Trophoblast cell (in vitro differentiated cells and primary cell): ENCODE measurements around the gene NRCAM.
"Not testable (repeated sequence)": the region's sequence is repeated elsewhere in the genome, so short reads cannot be mapped to it uniquely, and the experiment has no call there.

Experiments
- DNase-seq, 2 donors: peaks; one replicate each; pipeline ENCODE4 v3.0.0-alpha.2; 2016
- H2AFZ ChIP-seq: 2 replicates; pipeline ENCODE4 v1.6.1; 2013; ENCODE audit warnings: low read length, moderate library complexity, mild to moderate bottlenecking; ENCODE audit not compliant: insufficient read depth, poor library complexity
- H2AK5ac ChIP-seq: 2 replicates; pipeline ENCODE4 v1.6.1; 2013; ENCODE audit warnings: mild to moderate bottlenecking, low read length
- H2BK120ac ChIP-seq: 2 replicates; pipeline ENCODE4 v1.6.1; 2013; ENCODE audit warnings: low read length, mild to moderate bottlenecking, moderate library complexity; ENCODE audit not compliant: insufficient read depth, poor library complexity
- H2BK12ac ChIP-seq: 2 replicates; pipeline ENCODE4 v1.6.1; 2013; ENCODE audit warnings: mild to moderate bottlenecking, low read length, moderate library complexity
- H2BK5ac ChIP-seq: 2 replicates; pipeline ENCODE4 v1.6.1; 2013; ENCODE audit warnings: low read length, low read depth, moderate library complexity, mild to moderate bottlenecking; ENCODE audit not compliant: poor library complexity
- H3K14ac ChIP-seq: 2 replicates; pipeline ENCODE4 v1.6.1; 2013; ENCODE audit warnings: mild to moderate bottlenecking, low read length
- H3K18ac ChIP-seq: 2 replicates; pipeline ENCODE4 v1.6.1; 2013; ENCODE audit warnings: mild to moderate bottlenecking, low read length
- H3K23ac ChIP-seq: 2 replicates; pipeline ENCODE4 v1.6.1; 2013; ENCODE audit warnings: low read length
- H3K27ac ChIP-seq: 2 replicates; pipeline ENCODE4 v1.5.1; 2013; ENCODE audit warnings: low read depth, mild to moderate bottlenecking, inconsistent platforms, low read length, moderate library complexity
- H3K27me3 ChIP-seq: 2 replicates; pipeline ENCODE4 v1.6.1; 2013; ENCODE audit warnings: inconsistent platforms, mild to moderate bottlenecking, low read length, moderate library complexity; ENCODE audit not compliant: insufficient read depth
- H3K36me3 ChIP-seq, 2 experiments: 1 replicate in 1 of 2; 2 replicates in 1 of 2; pipeline ENCODE4 v1.6.1; 2013; ENCODE audit warnings: low read length in 2 of 2, mild to moderate bottlenecking in 2 of 2, moderate library complexity in 1 of 2; ENCODE audit not compliant: insufficient read depth in 2 of 2, control insufficient read depth in 1 of 2
- H3K4ac ChIP-seq: 2 replicates; pipeline ENCODE4 v1.6.1; 2013; ENCODE audit warnings: low read depth, mild to moderate bottlenecking, low read length, moderate library complexity
- H3K4me1 ChIP-seq, 2 experiments: 1 replicate in 1 of 2; 2 replicates in 1 of 2; pipeline ENCODE4 v1.6.1; 2013; ENCODE audit warnings: low read length in 2 of 2, mild to moderate bottlenecking in 2 of 2, moderate library complexity in 1 of 2; ENCODE audit not compliant: insufficient read depth in 2 of 2, control insufficient read depth in 1 of 2
- H3K4me2 ChIP-seq: 2 replicates; pipeline ENCODE4 v1.6.1; 2013; ENCODE audit warnings: inconsistent platforms, mild to moderate bottlenecking, low read length, moderate library complexity
- H3K4me3 ChIP-seq: 2 replicates; pipeline ENCODE4 v1.5.1; 2013; ENCODE audit warnings: mild to moderate bottlenecking, low read depth, low read length, inconsistent platforms
- H3K79me1 ChIP-seq: one replicate; pipeline ENCODE4 v1.6.1; 2013; ENCODE audit warnings: low read length
- H3K79me2 ChIP-seq: 2 replicates; pipeline ENCODE4 v1.6.1; 2013; ENCODE audit warnings: low read length, mild to moderate bottlenecking; ENCODE audit not compliant: control insufficient read depth, insufficient read depth, poor library complexity
- H3K9ac ChIP-seq: 2 replicates; pipeline ENCODE4 v1.6.1; 2013; ENCODE audit warnings: mild to moderate bottlenecking, low read length
- H3K9me3 ChIP-seq: 2 replicates; pipeline ENCODE4 v1.6.1; 2013; ENCODE audit warnings: low read depth, mild to moderate bottlenecking, control low read depth, inconsistent platforms, low read length; ENCODE audit not compliant: insufficient read depth
- H4K12ac ChIP-seq: 2 replicates; pipeline ENCODE4 v1.6.1; 2013; ENCODE audit warnings: low read depth, mild to moderate bottlenecking, low read length, moderate library complexity
- H4K8ac ChIP-seq: 2 replicates; pipeline ENCODE4 v1.6.1; 2013; ENCODE audit warnings: low read depth, mild to moderate bottlenecking, low read length, moderate library complexity
- H4K91ac ChIP-seq: one replicate; pipeline ENCODE4 v1.6.1; 2013; ENCODE audit warnings: low read depth, mild to moderate bottlenecking, low read length, moderate library complexity
- WGBS: extraction: QIAGEN DNeasy Blood & Tissue Kit; methylation state at CpG from one replicate; pipeline ENCODE4 v1.1.7; 2013; ENCODE audit warnings: missing lambda C conversion rate; ENCODE audit not compliant: insufficient read length, insufficient coverage; ENCODE audit errors: extremely low coverage; 5-methylcytosine and 5-hydroxymethylcytosine counted together

The NRCAM gene

DNA sequence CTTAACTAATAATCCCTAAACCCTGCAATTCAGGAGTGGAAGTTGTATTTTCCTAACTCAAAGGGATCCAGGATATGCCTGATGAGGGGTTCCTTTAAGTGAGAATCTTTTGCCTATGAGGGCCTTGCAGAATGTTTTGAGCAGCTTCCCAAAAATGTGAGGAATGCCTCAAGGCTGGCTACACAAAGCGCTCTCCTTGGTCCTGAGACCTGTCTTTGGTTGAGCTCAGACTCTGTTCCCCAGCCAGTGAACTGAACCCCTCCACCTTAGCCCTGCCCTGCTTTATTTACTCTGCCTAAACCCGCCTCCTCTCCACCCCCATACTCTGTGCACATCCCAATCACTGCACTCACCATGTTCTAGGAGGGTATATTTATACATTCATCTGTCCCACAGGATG lies 108.6 kb downstream of the NRCAM start:
- H2AK5ac ChIP-seq, result no peak overlapping the region
- H3K18ac ChIP-seq, result no peak overlapping the region
- no peak overlapping the region for H4K8ac ChIP-seq
- H3K27me3 ChIP-seq, result no peaks in the 10 kb centered on the region
- no peak overlapping the region for H4K91ac ChIP-seq
- no peak overlapping the region for H3K4me2 ChIP-seq
- no peak overlapping the region for H4K12ac ChIP-seq
- no peak overlapping the region for H3K23ac ChIP-seq
- H3K9me3 ChIP-seq, result no peaks in the 10 kb centered on the region
- H2BK5ac ChIP-seq, result no peak overlapping the region
- H3K79me2 ChIP-seq, result no peaks in the 10 kb centered on the region
- no CpG with 5 or more reads among the region's 2 CpGs for WGBS
- no peaks in the 10 kb centered on the region for H3K4me1 ChIP-seq
- H3K9ac ChIP-seq, result no peak overlapping the region
- no peak overlapping the region for H2BK120ac ChIP-seq
- no peak overlapping the region for H2AFZ ChIP-seq
- no peaks in the 10 kb centered on the region for H3K36me3 ChIP-seq
- no peak overlapping the region for H3K14ac ChIP-seq
- DNase-seq, result no peak
- H3K4me3 ChIP-seq, result no peak overlapping the region
- H2BK12ac ChIP-seq, result no peak overlapping the region
- no peak overlapping the region for H3K4ac ChIP-seq
- H3K27ac ChIP-seq, result no peak overlapping the region
- no peaks in the 10 kb centered on the region for H3K79me1 ChIP-seq

- Histone ChIP-seq H2AK5ac (no peak overlapping the region), H3K4me2 (no peak overlapping the region), H3K27ac (no peak overlapping the region), H3K79me2 (no peaks in the 10 kb centered on the region), H2AFZ (no peak overlapping the region), H3K14ac (no peak overlapping the region), H3K4ac (no peak overlapping the region), H2BK5ac (no peak overlapping the region), H3K9ac (no peak overlapping the region), H3K27me3 (no peaks in the 10 kb centered on the region), H2BK12ac (no peak overlapping the region), H4K8ac (no peak overlapping the region), H3K23ac (no peak overlapping the region), H3K4me1 (peaks cover 3 to 4% of the 10 kb centered on the region in 2 experiments), H3K36me3 (no peaks in the 10 kb centered on the region), H2BK120ac (no peak overlapping the region), H3K9me3 (no peaks in the 10 kb centered on the region), H3K79me1 (no peaks in the 10 kb centered on the region), H4K91ac (no peak overlapping the region), H4K12ac (no peak overlapping the region), H3K18ac (no peak overlapping the region), H3K4me3 (no peak overlapping the region)
- WGBS, result no CpG with 5 or more reads among the region's 9 CpGs
- DNase-seq, result no peak
Measured at GRCh38 chr7:108345710-108346336, 110.4 kb downstream of the NRCAM start.

DNA sequence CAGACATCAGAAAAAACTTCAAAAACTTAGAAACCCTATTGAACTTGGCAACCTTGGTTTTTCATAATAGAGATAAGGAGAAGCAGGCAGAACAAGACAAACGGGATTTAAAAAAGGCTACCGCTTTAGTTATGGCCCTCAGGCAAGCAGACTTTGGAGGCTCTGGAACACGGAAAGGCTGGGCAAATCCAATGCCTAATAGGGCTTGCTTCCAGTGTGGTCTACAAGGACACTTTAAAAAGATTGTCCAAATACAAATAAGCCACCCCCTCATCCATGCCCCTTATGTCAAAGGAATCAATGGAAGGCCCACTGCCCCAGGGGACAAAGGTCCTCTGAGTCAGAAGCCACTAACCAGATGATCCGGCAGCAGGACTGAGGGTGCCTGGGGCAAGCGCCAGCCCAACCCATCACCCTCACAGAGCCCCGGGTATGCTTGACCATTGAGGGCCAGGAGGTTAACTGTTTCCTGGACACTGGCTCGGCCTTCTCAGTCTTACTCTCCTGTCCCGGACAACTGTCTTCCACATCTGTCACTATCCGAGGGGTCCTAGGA lies 115.3 kb downstream of the NRCAM start:
- Histone ChIP-seq H3K79me1 (peaks cover 3% of the 10 kb centered on the region), H2BK12ac (no peak overlapping the region), H3K4me1 (peaks cover 3 to 10% of the 10 kb centered on the region in 2 experiments), H3K79me2 (no peaks in the 10 kb centered on the region), H3K9ac (no peak overlapping the region), H3K14ac (no peak overlapping the region), H3K9me3 (no peaks in the 10 kb centered on the region), H2BK5ac (no peak overlapping the region), H2BK120ac (no peak overlapping the region), H3K18ac (no peak overlapping the region), H3K4me2 (no peak overlapping the region), H3K36me3 (no peaks in the 10 kb centered on the region), H3K27me3 (no peaks in the 10 kb centered on the region), H3K4me3 (no peak overlapping the region), H3K23ac (no peak overlapping the region), H4K12ac (no peak overlapping the region), H2AFZ (no peak overlapping the region), H2AK5ac (no peak overlapping the region), H4K91ac (no peak overlapping the region), H3K4ac (no peak overlapping the region), H4K8ac (no peak overlapping the region), H3K27ac (peak overlapping the region; percentile 38)
- peak; percentile 96 for DNase-seq
- WGBS, result no CpG with 5 or more reads among the region's 9 CpGs

- no CpG with 5 or more reads among the region's 6 CpGs for WGBS
- not testable (repeated sequence) for H3K9ac ChIP-seq, H2AK5ac ChIP-seq, H3K4me2 ChIP-seq, H3K18ac ChIP-seq, DNase-seq, H3K27me3 ChIP-seq, H3K4ac ChIP-seq, H2BK120ac ChIP-seq, H3K14ac ChIP-seq, H3K4me1 ChIP-seq, H3K79me2 ChIP-seq, H3K9me3 ChIP-seq, H3K23ac ChIP-seq, H3K4me3 ChIP-seq, H3K36me3 ChIP-seq, H2BK5ac ChIP-seq, H2BK12ac ChIP-seq, H3K79me1 ChIP-seq, H2AFZ ChIP-seq, H4K12ac ChIP-seq, H4K8ac ChIP-seq, H4K91ac ChIP-seq
- peak overlapping the region; percentile 38 for H3K27ac ChIP-seq
Measured at GRCh38 chr7:108340406-108340805, 115.8 kb downstream of the NRCAM start.
